Stimulated activated CD8-positive, alpha-beta memory T cell treated with anti-CD3 and anti-CD28 coated beads, Interleukin-2, amount 100 ng/mL, for 1 hour (primary cell): ENCODE measurements around the gene CKAP2L.

Experiments
- DNase-seq, 2 donors: peaks; one replicate each; pipeline ENCODE4 v3.0.0-alpha.2; 2020; ENCODE audit warnings: low read depth in 2 of 2

CKAP2L gene

GRCh38 chr2:112792419-112792818 is 28.0 kb upstream of the CKAP2L start:
- no peak for DNase-seq

- no peak for DNase-seq
Observed at GRCh38 chr2:112791693-112792230, 27.4 kb upstream of the CKAP2L start.

- no peak for DNase-seq
Observed at GRCh38 chr2:112791019-112791418, 26.6 kb upstream of the CKAP2L start.

- no peak for DNase-seq
Observed at GRCh38 chr2:112790305-112790704, 25.9 kb upstream of the CKAP2L start.

- no peak for DNase-seq
Observed at GRCh38 chr2:112789186-112789585, 24.8 kb upstream of the CKAP2L start.

- no peak for DNase-seq
Observed at GRCh38 chr2:112788653-112789052, 24.2 kb upstream of the CKAP2L start.

- no peak for DNase-seq
Observed at GRCh38 chr2:112787729-112788393, 23.5 kb upstream of the CKAP2L start.

GRCh38 chr2:112787294-112787693 is 22.9 kb upstream of the CKAP2L start:
- DNase-seq, result no peak

GRCh38 chr2:112784199-112785189 is 20.1 kb upstream of the CKAP2L start, which contains the start of gene IL1A:
Gene IL1A, minus strand, starts transcription at chr2:112784493. Its CDS starts 723 bp downstream, at chr2:112783770.
- DNase-seq, result no peak

GRCh38 chr2:112783187-112783714 is 18.8 kb upstream of the CKAP2L start:
- no peak for DNase-seq

GRCh38 chr2:112782234-112782799 is 17.9 kb upstream of the CKAP2L start:
- no peak for DNase-seq

GRCh38 chr2:112779598-112779997 is 15.2 kb upstream of the CKAP2L start:
- no peak for DNase-seq

- no peak for DNase-seq
Observed at GRCh38 chr2:112777036-112777435, 12.6 kb upstream of the CKAP2L start.

GRCh38 chr2:112776113-112776512 is 11.7 kb upstream of the CKAP2L start:
- no peak for DNase-seq

- DNase-seq, result no peak
Observed at GRCh38 chr2:112774536-112775285, 10.3 kb upstream of the CKAP2L start.

GRCh38 chr2:112773556-112773955 is 9.1 kb upstream of the CKAP2L start:
- no peak for DNase-seq

GRCh38 chr2:112772911-112773475 is 8.6 kb upstream of the CKAP2L start:
- DNase-seq, result no peak

- DNase-seq, result no peak
Observed at GRCh38 chr2:112772322-112772721, 7.9 kb upstream of the CKAP2L start.

GRCh38 chr2:112768432-112768831 is 4.0 kb upstream of the CKAP2L start:
- no peak for DNase-seq

- no peak for DNase-seq
Observed at GRCh38 chr2:112767693-112768330, 3.4 kb upstream of the CKAP2L start.
